Adrenal gland (tissue), 12 donors: ENCODE results near the gene TNFRSF6B. TPM values are rescaled to one million over a fixed set of nuclear protein-coding genes. Genes with fewer than 3 reads are reported as not detected.
"Not testable (repeated sequence)": the region's sequence is repeated elsewhere in the genome, so short reads cannot be mapped to it uniquely, and the experiment has no call there.

Experiments
- DNase-seq, 7 donors: peaks; one replicate each; pipeline ENCODE4 v3.0.0-alpha.2; 2019 to 2020
- H3K27ac ChIP-seq, 5 donors: fragments of 200-600 bp; sonication (generic) in 4 of 5; 1 replicate in 3 of 5; 2 replicates in 2 of 5; pipeline versions ENCODE4 v1.5.1 to v1.8.0; 2016 to 2020; ENCODE audit warnings: mild to moderate bottlenecking in 1 of 5
- H3K27me3 ChIP-seq: fragments of 200-600 bp; 2 replicates; pipeline ENCODE4 v1.8.0; 2021
- H3K36me3 ChIP-seq, 2 donors: fragments of 200-600 bp; replicated peaks in 1 of 2; 1 replicate in 1 of 2; 2 replicates in 1 of 2; pipeline versions ENCODE4 v1.5.1 to v1.8.0; 2018 to 2022
- H3K4me1 ChIP-seq, 2 donors: fragments of 200-600 bp; replicated peaks in 1 of 2; 1 replicate in 1 of 2; 2 replicates in 1 of 2; pipeline versions ENCODE4 v1.5.1 to v1.8.0; 2018 to 2021
- H3K4me3 ChIP-seq, 4 donors: fragments of 200-600 bp; sonication (generic) in 3 of 4; one replicate each; pipeline ENCODE4 v1.5.1; 2016 to 2018
- H3K9me3 ChIP-seq, 3 donors: fragments of 200-600 bp; sonication (generic) in 1 of 3; replicated peaks in 1 of 3; 1 replicate in 2 of 3; 2 replicates in 1 of 3; pipeline versions ENCODE4 v1.5.1 to v1.8.0; 2016 to 2021
- POLR2A ChIP-seq, 2 donors: fragments of 450-650 bp; IDR thresholded peaks; one replicate each; pipeline ENCODE4 v1.6.1; 2017; ENCODE audit warnings: antibody characterized with exemption in 2 of 2, mild to moderate bottlenecking in 2 of 2, moderate library complexity in 1 of 2
- WGBS, 4 donors: extraction: QIAGEN DNeasy Blood & Tissue Kit in 2 of 4; methylation state at CpG; one replicate each; pipeline versions ENCODE4 v1.1.5 to v1.1.7; 2013 to 2017; 5-methylcytosine and 5-hydroxymethylcytosine counted together
- intact Hi-C, 2 donors: fragments of 100-400 bp; cut with DNase I; formaldehyde crosslinking; loops; one replicate each; pipeline versions ENCODE4 v1.14.1 to v1.15.0; 2022 to 2023
- polyA plus RNA-seq, 3 donors: library from polyadenylated mRNA; stranded (reverse); fragments of 200-250 nt in 2 of 3; fragments of 350-450 nt in 1 of 3; fragmentation: Illumina TruSeq in 1 of 3; extraction: RNeasy Lipid Tissue Mini Kit (QIAGEN cat#74804) in 1 of 3; gene quantifications; one replicate each; pipeline ENCODE4 v1.2.3, GENCODE V29; 2013 to 2014
- total RNA-seq, 9 donors: library from RNA; depleted of rRNA in 4 of 9; stranded (reverse); fragments of >200 nt in 4 of 9; fragments of 120-200 nt in 1 of 9; fragmentation: NEBNext Ultra II Directional in 1 of 9; extraction: Animal tissue kit (Norgen Biotek cat#: 25700) in 1 of 9; gene quantifications; one replicate each; pipeline versions ENCODE4 v1.1.0 to v1.2.4, GENCODE V29; 2013 to 2023
- TF ChIP-seq, protein P1 (sequence below), 6 experiments: fragments of 450-650 bp in 4 of 6; fragments of 200-600 bp in 2 of 6; sonication (generic) in 1 of 6; IDR thresholded peaks; 1 replicate in 5 of 6; 2 replicates in 1 of 6; pipeline versions ENCODE4 v1.5.1 to v1.8.0; 2016 to 2021; ENCODE audit warnings: antibody characterized with exemption in 6 of 6, mild to moderate bottlenecking in 2 of 6, moderate library complexity in 1 of 6
- donor health status: healthy with polysubstance abuse.
- donor health status: Bipolar disorder and iron deficiency.
- donor health status: DM: yes; HTN: yes; CAD: no.
- donor health status: DM: no; HTN: no; CAD: no.
- donor health status: DM: no; HTN: no; CAD: no.
- donor health status: DM: yes; HTN: yes; CAD: no.

TNFRSF6B gene
- total and polyA plus RNA-seq, 12 donors = 0.78 to 43.3 (median 3.2) TPM; not detected in 3

DNA sequence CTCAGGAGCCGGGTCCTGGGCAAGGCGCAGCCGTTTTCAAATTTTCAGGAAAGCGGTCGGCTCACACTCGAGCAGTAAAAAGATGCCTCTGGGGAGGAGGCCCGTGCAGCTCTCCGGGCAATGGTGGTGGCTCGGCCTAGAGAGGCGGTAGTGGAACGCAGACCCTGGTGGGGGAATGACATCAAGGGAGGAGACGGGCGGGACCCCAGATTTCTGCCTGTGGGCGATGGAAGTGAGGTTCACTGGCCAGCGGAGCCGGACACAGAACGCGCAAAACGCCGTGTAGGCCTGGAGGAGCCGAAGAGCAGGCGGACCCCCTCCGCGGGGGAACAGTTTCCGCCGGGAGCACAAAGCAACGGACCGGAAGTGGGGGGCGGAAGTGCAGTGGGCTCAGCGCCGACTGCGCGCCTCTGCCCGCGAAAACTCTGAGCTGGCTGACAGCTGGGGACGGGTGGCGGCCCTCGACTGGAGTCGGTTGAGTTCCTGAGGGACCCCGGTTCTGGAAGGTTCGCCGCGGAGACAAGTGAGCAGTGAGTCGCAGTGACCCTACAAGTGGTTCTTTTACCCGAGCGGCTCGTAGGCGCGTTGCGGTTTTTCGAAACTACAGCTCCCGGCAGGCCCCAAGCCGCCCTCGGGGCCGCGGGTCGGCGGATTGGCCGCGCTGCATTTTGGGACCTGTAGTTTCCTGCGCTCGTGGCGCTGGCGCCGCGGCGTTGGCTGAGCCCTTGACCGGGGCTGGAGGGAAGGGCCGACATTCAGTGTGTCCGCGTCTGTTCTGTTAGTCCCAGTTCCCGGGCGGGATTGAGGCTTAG lies 38.3 kb upstream of the TNFRSF6B start, which contains the start of gene RTEL1:
RTEL1 (plus strand) TSS at position 376 of the 812 bp plus-strand sequence. CDS start 1,091 bp downstream, outside the sequence.
- Histone ChIP-seq H3K27me3 (no peaks in the 10 kb centered on the region), H3K36me3 (peaks cover 0 to 21% of the 10 kb centered on the region in 2 donors), H3K27ac (peak within 1 kb of the TSS; percentile 82 to 92 (median 84)), H3K9me3 (no peaks in the 10 kb centered on the region), H3K4me3 (peak within 1 kb of the TSS in 3 of 4 donors; percentile 81 to 91 (median 86)), H3K4me1 (peaks cover 15 to 27% of the 10 kb centered on the region in 2 donors)
- WGBS, 4 donors = 0 to 10% (median 1%) methylated on average over 6 to 73 of the region's 73 CpGs
- intact Hi-C loops = no loop called here
- peak; percentile 91 to 96 (median 92) for DNase-seq
- TF ChIP-seq POLR2A (IDR thresholded peaks at IDR 0.05) = peak; percentile 21 to 51
- TF ChIP-seq, protein P1, sequence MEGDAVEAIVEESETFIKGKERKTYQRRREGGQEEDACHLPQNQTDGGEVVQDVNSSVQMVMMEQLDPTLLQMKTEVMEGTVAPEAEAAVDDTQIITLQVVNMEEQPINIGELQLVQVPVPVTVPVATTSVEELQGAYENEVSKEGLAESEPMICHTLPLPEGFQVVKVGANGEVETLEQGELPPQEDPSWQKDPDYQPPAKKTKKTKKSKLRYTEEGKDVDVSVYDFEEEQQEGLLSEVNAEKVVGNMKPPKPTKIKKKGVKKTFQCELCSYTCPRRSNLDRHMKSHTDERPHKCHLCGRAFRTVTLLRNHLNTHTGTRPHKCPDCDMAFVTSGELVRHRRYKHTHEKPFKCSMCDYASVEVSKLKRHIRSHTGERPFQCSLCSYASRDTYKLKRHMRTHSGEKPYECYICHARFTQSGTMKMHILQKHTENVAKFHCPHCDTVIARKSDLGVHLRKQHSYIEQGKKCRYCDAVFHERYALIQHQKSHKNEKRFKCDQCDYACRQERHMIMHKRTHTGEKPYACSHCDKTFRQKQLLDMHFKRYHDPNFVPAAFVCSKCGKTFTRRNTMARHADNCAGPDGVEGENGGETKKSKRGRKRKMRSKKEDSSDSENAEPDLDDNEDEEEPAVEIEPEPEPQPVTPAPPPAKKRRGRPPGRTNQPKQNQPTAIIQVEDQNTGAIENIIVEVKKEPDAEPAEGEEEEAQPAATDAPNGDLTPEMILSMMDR (IDR thresholded peaks at IDR 0.05) = peak in 4 of 6 experiments; percentile 2 to 34 (median 26)

DNA sequence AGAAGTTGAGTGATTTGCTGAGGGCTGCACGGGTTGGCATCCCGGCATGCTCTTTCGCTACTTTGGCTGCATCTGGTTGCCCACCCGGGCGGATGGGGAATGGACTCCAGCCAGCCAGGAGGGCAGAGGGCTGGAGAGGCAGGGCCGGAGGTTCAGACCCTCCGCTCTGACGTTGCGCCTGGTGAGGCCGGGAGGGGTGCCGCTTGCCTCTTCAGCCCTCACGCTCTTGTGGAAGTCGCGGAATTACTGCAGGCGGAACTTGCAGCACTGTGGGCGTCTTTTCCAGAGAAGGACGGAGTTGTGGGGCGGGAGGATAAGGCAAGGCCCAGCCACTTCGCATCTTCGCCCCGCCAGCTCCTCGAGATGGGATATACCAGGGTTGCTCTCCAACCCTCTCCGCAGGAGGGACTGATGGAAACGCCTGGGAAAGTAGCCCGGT lies 37.7 kb upstream of the TNFRSF6B start:
- 2 to 20% (median 3%) methylated on average over 2 to 25 of the region's 25 CpGs for WGBS, 4 donors
- DNase-seq = peak in 3 of 7 donors; percentile 39 to 65 (median 50)
- Histone ChIP-seq H3K9me3 (no peaks in the 10 kb centered on the region), H3K27me3 (no peaks in the 10 kb centered on the region), H3K36me3 (peaks cover 0 to 28% of the 10 kb centered on the region in 2 donors), H3K4me1 (peaks cover 15 to 25% of the 10 kb centered on the region in 2 donors), H3K4me3 (peak overlapping the region in 3 of 4 donors; percentile 81 to 91 (median 86)), H3K27ac (peak overlapping the region in 4 of 5 donors; percentile 82 to 92 (median 83))
- TF ChIP-seq, protein P1 (IDR thresholded peaks at IDR 0.05) = no peak
- no peak for TF ChIP-seq POLR2A (IDR thresholded peaks at IDR 0.05)
- intact Hi-C loops = no loop called here

DNA sequence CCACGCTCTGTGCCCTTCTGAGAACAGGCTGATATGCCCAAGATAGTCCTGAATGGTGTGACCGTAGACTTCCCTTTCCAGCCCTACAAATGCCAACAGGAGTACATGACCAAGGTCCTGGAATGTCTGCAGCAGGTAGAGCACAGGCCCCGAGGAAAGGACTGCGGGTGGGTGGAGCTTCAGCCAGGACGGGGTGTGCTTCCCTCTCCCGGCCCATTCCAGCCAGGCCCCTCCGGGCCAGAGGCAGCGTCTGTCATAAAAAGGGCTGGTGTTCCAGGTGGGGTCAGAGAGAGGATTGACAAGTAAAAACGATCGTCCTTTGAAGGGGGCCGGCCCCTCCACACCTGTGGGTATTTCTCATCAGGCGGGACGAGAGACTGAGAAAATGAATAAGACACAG lies 37.1 kb upstream of the TNFRSF6B start:
- 66 to 73% (median 70%) methylated on average over 8 to 13 of the region's 13 CpGs for WGBS, 4 donors
- Histone ChIP-seq H3K27ac (peak overlapping the region in 2 of 5 donors; percentile 84 to 92), H3K27me3 (no peaks in the 10 kb centered on the region), H3K4me1 (peaks cover 15 to 21% of the 10 kb centered on the region in 2 donors), H3K9me3 (no peaks in the 10 kb centered on the region), H3K4me3 (peak overlapping the region in 2 of 4 donors; percentile 81 to 91), H3K36me3 (peaks cover 0 to 31% of the 10 kb centered on the region in 2 donors)
- intact Hi-C loops = no loop called here
- no peak for TF ChIP-seq POLR2A (IDR thresholded peaks at IDR 0.05)
- TF ChIP-seq, protein P1 (IDR thresholded peaks at IDR 0.05) = no peak
- DNase-seq = no peak

DNA sequence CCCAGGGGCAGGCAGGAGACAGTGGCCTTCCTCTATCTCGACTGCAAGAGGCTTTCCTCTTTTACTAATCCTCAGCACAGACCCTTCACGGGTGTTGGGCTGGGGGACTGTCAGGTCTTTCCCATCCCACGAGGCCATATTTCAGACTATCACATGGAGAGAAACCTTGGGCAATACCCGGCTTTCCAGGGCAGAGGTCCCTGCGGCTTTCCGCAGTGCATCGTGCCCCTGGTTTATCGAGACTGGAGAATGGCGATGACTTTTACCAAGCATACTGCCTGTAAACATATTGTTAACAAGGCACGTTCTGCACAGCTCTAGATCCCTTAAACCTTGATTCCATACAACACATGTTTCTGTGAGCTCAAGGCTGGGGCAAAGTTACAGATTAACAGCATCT lies 36.3 kb upstream of the TNFRSF6B start:
- H3K4me3 ChIP-seq, H3K27me3 ChIP-seq, H3K9me3 ChIP-seq, H3K27ac ChIP-seq, intact Hi-C loops, DNase-seq: not testable (repeated sequence)
- Histone ChIP-seq H3K36me3 (peaks cover 0 to 31% of the 10 kb centered on the region in 2 donors), H3K4me1 (peaks cover 15 to 21% of the 10 kb centered on the region in 2 donors)
- WGBS, 4 donors = 79 to 92% (median 87%) methylated on average over 10 of the region's 10 CpGs
